ENCODE results near the gene DCDC2C.

Gene DCDC2C

GRCh38 chr2:3756306-3756705, 52.9 kb downstream of the DCDC2C start:
- Histone ChIP-seq H2AFZ (ENCODE audit: low read depth, low read length) (no peak overlapping the region), H3K18ac (ENCODE audit: low read depth in 1 of 2, low read length in 2 of 2) (no peak overlapping the region), H3K4me2 (ENCODE audit: low read length, poor library complexity, severe bottlenecking) (no peak overlapping the region), H3K79me1 (replicated peaks; ENCODE audit: low read length, poor library complexity, severe bottlenecking) (no peaks in the 10 kb centered on the region), H2BK120ac (ENCODE audit: low read depth, low read length) (no peak overlapping the region), H3K4me1 (ENCODE audit: control insufficient read depth, insufficient read depth, low read depth, low read length) (no peaks in the 10 kb centered on the region), H2BK12ac (ENCODE audit: low read length in 2 of 2) (no peak overlapping the region), H4K8ac (ENCODE audit: low read length) (no peak overlapping the region), H4K91ac (ENCODE audit: low read length) (no peak overlapping the region), H3K27me3 (ENCODE audit: control insufficient read depth in 1 of 2, insufficient read depth in 1 of 2, low read length in 2 of 2) (peaks cover 0 to 11% of the 10 kb centered on the region in 2 experiments), H3K9ac (ENCODE audit: low read length) (no peak overlapping the region), H2AK5ac (ENCODE audit: low read length, severe bottlenecking) (no peak overlapping the region), H3K4ac (ENCODE audit: low read depth in 1 of 2, low read length in 2 of 2) (no peak overlapping the region), H3K36me3 (ENCODE audit: control insufficient read depth in 1 of 2, insufficient read depth in 2 of 2, low read depth in 1 of 2, low read length in 2 of 2) (no peaks in the 10 kb centered on the region), H3K14ac (ENCODE audit: low read length in 2 of 2) (no peak overlapping the region), H2BK15ac (ENCODE audit: low read depth, poor library complexity, severe bottlenecking) (no peak overlapping the region), H3K4me3 (ENCODE audit: insufficient read depth in 1 of 2, low read depth in 1 of 2, low read length in 2 of 2) (no peak overlapping the region), H3K9me3 (ENCODE audit: control insufficient read depth, low read length) (no peaks in the 10 kb centered on the region), H2BK5ac (ENCODE audit: low read depth, low read length, poor library complexity, severe bottlenecking) (no peak overlapping the region), H3K23ac (ENCODE audit: low read length in 2 of 2) (no peak overlapping the region), H3K27ac (ENCODE audit: low read length, poor library complexity, severe bottlenecking) (no peak overlapping the region)
- DNase-seq: no peak
- 75% methylated on average over 8 of the region's 8 CpGs for WGBS

- Histone ChIP-seq H3K36me3 (ENCODE audit: control insufficient read depth in 1 of 2, insufficient read depth in 2 of 2, low read depth in 1 of 2, low read length in 2 of 2) (no peaks in the 10 kb centered on the region), H2AK5ac (ENCODE audit: low read length, severe bottlenecking) (no peak overlapping the region), H2BK120ac (ENCODE audit: low read depth, low read length) (no peak overlapping the region), H4K91ac (ENCODE audit: low read length) (no peak overlapping the region), H3K18ac (ENCODE audit: low read depth in 1 of 2, low read length in 2 of 2) (no peak overlapping the region), H3K79me1 (replicated peaks; ENCODE audit: low read length, poor library complexity, severe bottlenecking) (no peaks in the 10 kb centered on the region), H3K4me3 (ENCODE audit: insufficient read depth in 1 of 2, low read depth in 1 of 2, low read length in 2 of 2) (no peak overlapping the region), H3K4me1 (ENCODE audit: control insufficient read depth, insufficient read depth, low read depth, low read length) (no peaks in the 10 kb centered on the region), H3K9me3 (ENCODE audit: control insufficient read depth, low read length) (no peaks in the 10 kb centered on the region), H2BK15ac (ENCODE audit: low read depth, poor library complexity, severe bottlenecking) (no peak overlapping the region), H2BK12ac (ENCODE audit: low read length in 2 of 2) (no peak overlapping the region), H3K23ac (ENCODE audit: low read length in 2 of 2) (no peak overlapping the region), H3K4me2 (ENCODE audit: low read length, poor library complexity, severe bottlenecking) (no peak overlapping the region), H3K9ac (ENCODE audit: low read length) (no peak overlapping the region), H3K14ac (ENCODE audit: low read length in 2 of 2) (no peak overlapping the region), H3K4ac (ENCODE audit: low read depth in 1 of 2, low read length in 2 of 2) (no peak overlapping the region), H3K27ac (ENCODE audit: low read length, poor library complexity, severe bottlenecking) (no peak overlapping the region), H2BK5ac (ENCODE audit: low read depth, low read length, poor library complexity, severe bottlenecking) (no peak overlapping the region), H4K8ac (ENCODE audit: low read length) (no peak overlapping the region), H2AFZ (ENCODE audit: low read depth, low read length) (no peak overlapping the region), H3K27me3 (ENCODE audit: control insufficient read depth in 1 of 2, insufficient read depth in 1 of 2, low read length in 2 of 2) (peaks cover 0 to 4% of the 10 kb centered on the region in 2 experiments)
- no peak for DNase-seq
- 76% methylated on average over 7 of the region's 7 CpGs for WGBS
These were observed 55.5 kb downstream of the DCDC2C start for GRCh38 chr2:3758906-3759305.

GRCh38 chr2:3759331-3759730, 56.0 kb downstream of the DCDC2C start:
- Histone ChIP-seq H3K36me3 (ENCODE audit: control insufficient read depth in 1 of 2, insufficient read depth in 2 of 2, low read depth in 1 of 2, low read length in 2 of 2) (no peaks in the 10 kb centered on the region), H3K9ac (ENCODE audit: low read length) (no peak overlapping the region), H3K4me2 (ENCODE audit: low read length, poor library complexity, severe bottlenecking) (no peak overlapping the region), H3K27ac (ENCODE audit: low read length, poor library complexity, severe bottlenecking) (no peak overlapping the region), H2BK12ac (ENCODE audit: low read length in 2 of 2) (no peak overlapping the region), H2BK15ac (ENCODE audit: low read depth, poor library complexity, severe bottlenecking) (no peak overlapping the region), H3K27me3 (ENCODE audit: control insufficient read depth in 1 of 2, insufficient read depth in 1 of 2, low read length in 2 of 2) (peaks cover 0 to 4% of the 10 kb centered on the region in 2 experiments), H3K18ac (ENCODE audit: low read depth in 1 of 2, low read length in 2 of 2) (no peak overlapping the region), H2BK5ac (ENCODE audit: low read depth, low read length, poor library complexity, severe bottlenecking) (no peak overlapping the region), H4K91ac (ENCODE audit: low read length) (no peak overlapping the region), H3K23ac (ENCODE audit: low read length in 2 of 2) (no peak overlapping the region), H3K4me1 (ENCODE audit: control insufficient read depth, insufficient read depth, low read depth, low read length) (no peaks in the 10 kb centered on the region), H3K4me3 (ENCODE audit: insufficient read depth in 1 of 2, low read depth in 1 of 2, low read length in 2 of 2) (no peak overlapping the region), H2AK5ac (ENCODE audit: low read length, severe bottlenecking) (no peak overlapping the region), H3K79me1 (replicated peaks; ENCODE audit: low read length, poor library complexity, severe bottlenecking) (no peaks in the 10 kb centered on the region), H2AFZ (ENCODE audit: low read depth, low read length) (no peak overlapping the region), H2BK120ac (ENCODE audit: low read depth, low read length) (no peak overlapping the region), H3K4ac (ENCODE audit: low read depth in 1 of 2, low read length in 2 of 2) (no peak overlapping the region), H3K9me3 (ENCODE audit: control insufficient read depth, low read length) (no peaks in the 10 kb centered on the region), H4K8ac (ENCODE audit: low read length) (no peak overlapping the region), H3K14ac (ENCODE audit: low read length in 2 of 2) (no peak overlapping the region)
- whole genome bisulfite sequencing: 47% methylated on average over 7 of the region's 7 CpGs
- DNase-seq: no peak

- Histone ChIP-seq H3K4ac (ENCODE audit: low read depth in 1 of 2, low read length in 2 of 2) (no peak overlapping the region), H3K79me1 (replicated peaks; ENCODE audit: low read length, poor library complexity, severe bottlenecking) (no peaks in the 10 kb centered on the region), H3K18ac (ENCODE audit: low read depth in 1 of 2, low read length in 2 of 2) (no peak overlapping the region), H2BK12ac (ENCODE audit: low read length in 2 of 2) (no peak overlapping the region), H3K9me3 (ENCODE audit: control insufficient read depth, low read length) (no peaks in the 10 kb centered on the region), H3K36me3 (ENCODE audit: control insufficient read depth in 1 of 2, insufficient read depth in 2 of 2, low read depth in 1 of 2, low read length in 2 of 2) (no peaks in the 10 kb centered on the region), H3K14ac (ENCODE audit: low read length in 2 of 2) (no peak overlapping the region), H2BK15ac (ENCODE audit: low read depth, poor library complexity, severe bottlenecking) (no peak overlapping the region), H3K9ac (ENCODE audit: low read length) (no peak overlapping the region), H3K23ac (ENCODE audit: low read length in 2 of 2) (no peak overlapping the region), H4K8ac (ENCODE audit: low read length) (no peak overlapping the region), H3K27me3 (ENCODE audit: control insufficient read depth in 1 of 2, insufficient read depth in 1 of 2, low read length in 2 of 2) (peaks cover 0 to 4% of the 10 kb centered on the region in 2 experiments), H3K4me1 (ENCODE audit: control insufficient read depth, insufficient read depth, low read depth, low read length) (no peaks in the 10 kb centered on the region), H3K27ac (ENCODE audit: low read length, poor library complexity, severe bottlenecking) (no peak overlapping the region), H2BK120ac (ENCODE audit: low read depth, low read length) (no peak overlapping the region), H2AK5ac (ENCODE audit: low read length, severe bottlenecking) (no peak overlapping the region), H3K4me3 (ENCODE audit: insufficient read depth in 1 of 2, low read depth in 1 of 2, low read length in 2 of 2) (no peak overlapping the region), H3K4me2 (ENCODE audit: low read length, poor library complexity, severe bottlenecking) (no peak overlapping the region), H2BK5ac (ENCODE audit: low read depth, low read length, poor library complexity, severe bottlenecking) (no peak overlapping the region), H4K91ac (ENCODE audit: low read length) (no peak overlapping the region), H2AFZ (ENCODE audit: low read depth, low read length) (no peak overlapping the region)
- no peak for DNase-seq
- 10% methylated on average over 4 of the region's 4 CpGs for WGBS
These were observed 56.4 kb downstream of the DCDC2C start for GRCh38 chr2:3759761-3760160.

Data from mesenchymal stem cell (in vitro differentiated cells and primary cell).